ENCODE data around the gene CCDC171. TPM values are rescaled to one million over a fixed set of nuclear protein-coding genes. Genes with fewer than 3 reads are reported as not detected.

The CCDC171 gene
- total RNA-seq, 1 experiment from 2014 or later, result 1.6 TPM

DNA sequence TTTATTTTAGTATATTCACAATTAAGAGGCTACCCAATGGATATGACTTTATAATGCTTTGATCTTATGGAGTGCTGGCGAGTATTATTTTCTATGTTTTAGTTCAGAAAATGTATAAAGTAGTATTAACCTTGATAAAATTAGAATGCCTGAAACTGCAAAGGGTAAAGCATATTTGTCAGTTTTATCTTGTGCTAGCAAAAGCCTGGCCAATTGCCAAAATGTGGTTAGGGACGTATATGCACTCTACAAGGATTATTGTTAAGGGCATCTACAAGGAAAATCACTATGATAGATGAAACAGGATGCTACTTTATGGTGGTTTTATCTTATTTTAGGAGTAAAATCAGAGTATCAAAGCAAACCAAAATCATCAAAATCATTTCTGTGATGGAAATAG is 281.7 kb downstream of the CCDC171 start:
- POLR2A ChIA-PET, result no interaction called here
- no TSS peak for BruUV-seq (replicated peaks)
- intact Hi-C loops (cut with micrococcal nuclease; ENCODE audit: unreplicated experiment), result no loop called here

DNA sequence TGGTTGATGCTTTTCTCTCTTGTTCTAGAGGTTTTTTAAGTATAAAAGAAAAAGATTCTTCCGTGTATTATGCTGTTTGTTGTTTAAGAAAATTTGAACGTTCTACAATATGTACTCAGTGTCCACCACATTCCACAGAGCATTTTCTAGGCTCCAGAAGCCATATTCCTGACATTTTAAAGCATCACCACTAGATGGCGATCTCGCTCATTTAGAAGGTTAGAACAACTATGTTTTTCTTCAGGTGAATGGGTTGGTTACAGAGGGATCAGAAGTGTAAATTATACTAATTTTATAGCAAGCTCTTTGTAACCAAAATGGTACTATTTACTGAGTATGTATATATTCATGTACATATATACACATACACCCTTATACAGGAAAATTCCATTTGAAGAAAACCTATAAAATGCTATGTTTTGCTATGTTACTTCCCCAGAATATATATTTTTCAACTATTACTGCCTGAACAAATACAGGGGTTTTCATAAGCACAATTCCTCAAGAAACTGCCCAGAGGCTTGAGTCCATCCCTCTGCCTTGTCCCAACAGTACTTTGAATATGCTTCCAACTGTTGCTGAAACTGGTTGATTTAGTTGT is 284.3 kb downstream of the CCDC171 start:
- H3K27me3 Mint-ChIP-seq (ENCODE audit: insufficient read depth, unreplicated experiment), result no peaks in the 10 kb centered on the region
- peak in 1 of 2 experiments; percentile 48 for DNase-seq
- intact Hi-C loops (cut with micrococcal nuclease; ENCODE audit: unreplicated experiment), result no loop called here
- POLR2A ChIA-PET, result no interaction called here
- H3K27ac Mint-ChIP-seq (ENCODE audit: unreplicated experiment), result no peak overlapping the region
- TF ChIP-seq, protein P1, sequence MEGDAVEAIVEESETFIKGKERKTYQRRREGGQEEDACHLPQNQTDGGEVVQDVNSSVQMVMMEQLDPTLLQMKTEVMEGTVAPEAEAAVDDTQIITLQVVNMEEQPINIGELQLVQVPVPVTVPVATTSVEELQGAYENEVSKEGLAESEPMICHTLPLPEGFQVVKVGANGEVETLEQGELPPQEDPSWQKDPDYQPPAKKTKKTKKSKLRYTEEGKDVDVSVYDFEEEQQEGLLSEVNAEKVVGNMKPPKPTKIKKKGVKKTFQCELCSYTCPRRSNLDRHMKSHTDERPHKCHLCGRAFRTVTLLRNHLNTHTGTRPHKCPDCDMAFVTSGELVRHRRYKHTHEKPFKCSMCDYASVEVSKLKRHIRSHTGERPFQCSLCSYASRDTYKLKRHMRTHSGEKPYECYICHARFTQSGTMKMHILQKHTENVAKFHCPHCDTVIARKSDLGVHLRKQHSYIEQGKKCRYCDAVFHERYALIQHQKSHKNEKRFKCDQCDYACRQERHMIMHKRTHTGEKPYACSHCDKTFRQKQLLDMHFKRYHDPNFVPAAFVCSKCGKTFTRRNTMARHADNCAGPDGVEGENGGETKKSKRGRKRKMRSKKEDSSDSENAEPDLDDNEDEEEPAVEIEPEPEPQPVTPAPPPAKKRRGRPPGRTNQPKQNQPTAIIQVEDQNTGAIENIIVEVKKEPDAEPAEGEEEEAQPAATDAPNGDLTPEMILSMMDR (IDR thresholded peaks at IDR 0.05; ENCODE audit: insufficient read depth in 1 of 2, low read depth in 1 of 2, low read length in 1 of 2, severe bottlenecking in 1 of 2, unreplicated experiment in 1 of 2), result peak; percentile 43 to 44
- BruUV-seq (replicated peaks), result no TSS peak
- H3K4me1 ChIP-seq, result no peaks in the 10 kb centered on the region
- H3K9me3 Mint-ChIP-seq (ENCODE audit: unreplicated experiment), result no peaks in the 10 kb centered on the region
- no peak overlapping the region for H3K4me3 ChIP-seq (ENCODE audit: low read depth, low read length)
- H3K36me3 Mint-ChIP-seq (ENCODE audit: insufficient read depth, unreplicated experiment), result no peaks in the 10 kb centered on the region
- CTCF ChIA-PET, result no interaction called here
- no peaks in the 10 kb centered on the region for H3K36me3 ChIP-seq (ENCODE audit: control insufficient read depth, insufficient read depth, low read length)
- no peak overlapping the region for H3K4me3 Mint-ChIP-seq (ENCODE audit: unreplicated experiment)
- no peaks in the 10 kb centered on the region for H3K27me3 ChIP-seq (replicated peaks; ENCODE audit: control insufficient read depth, insufficient read depth, low read length)
- H3K9me3 ChIP-seq, result no peaks in the 10 kb centered on the region
- no peaks in the 10 kb centered on the region for H3K4me1 Mint-ChIP-seq (ENCODE audit: low read depth, unreplicated experiment)

More for the DNA sequence above, 281.7 kb downstream of the CCDC171 start:
- DNase-seq, result no peak
- Histone ChIP-seq H3K27me3 (replicated peaks; ENCODE audit: control insufficient read depth, insufficient read depth, low read length) (no peaks in the 10 kb centered on the region), H3K36me3 (ENCODE audit: control insufficient read depth, insufficient read depth, low read length) (no peaks in the 10 kb centered on the region), H3K4me1 (no peaks in the 10 kb centered on the region), H3K4me3 (ENCODE audit: low read depth, low read length) (no peak overlapping the region), H3K9me3 (no peaks in the 10 kb centered on the region)
- CTCF ChIA-PET, result no interaction called here
- Mint-ChIP-seq H3K4me3 (ENCODE audit: unreplicated experiment) (no peak overlapping the region), H3K27me3 (ENCODE audit: insufficient read depth, unreplicated experiment) (no peaks in the 10 kb centered on the region), H3K27ac (ENCODE audit: unreplicated experiment) (no peak overlapping the region), H3K4me1 (ENCODE audit: low read depth, unreplicated experiment) (no peaks in the 10 kb centered on the region), H3K36me3 (ENCODE audit: insufficient read depth, unreplicated experiment) (no peaks in the 10 kb centered on the region), H3K9me3 (ENCODE audit: unreplicated experiment) (no peaks in the 10 kb centered on the region)
- TF ChIP-seq, protein P1 (IDR thresholded peaks at IDR 0.05; ENCODE audit: insufficient read depth in 1 of 2, low read depth in 1 of 2, low read length in 1 of 2, severe bottlenecking in 1 of 2, unreplicated experiment in 1 of 2), result no peak

DNA sequence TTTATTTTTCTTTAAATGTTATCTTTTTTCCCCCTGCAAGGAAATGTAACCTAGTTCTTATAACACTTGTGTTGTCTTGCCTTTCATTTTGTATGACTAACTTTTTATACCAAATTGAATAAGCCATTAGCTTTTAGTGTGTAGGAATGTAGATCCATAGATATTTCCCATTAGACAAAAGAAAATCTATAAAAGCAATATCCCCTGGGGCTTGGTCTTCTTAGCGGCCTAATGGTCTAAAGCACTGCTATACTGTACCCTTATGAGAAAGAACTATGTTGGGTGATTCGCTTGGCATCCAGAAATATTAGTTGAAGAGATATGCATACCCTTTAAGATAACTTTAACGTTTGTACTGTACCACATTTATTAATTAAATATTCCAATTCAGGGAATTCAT is 289.2 kb downstream of the CCDC171 start:
- no peaks in the 10 kb centered on the region for H3K27me3 ChIP-seq (replicated peaks; ENCODE audit: control insufficient read depth, insufficient read depth, low read length)
- Mint-ChIP-seq H3K36me3 (ENCODE audit: insufficient read depth, unreplicated experiment) (no peaks in the 10 kb centered on the region), H3K9me3 (ENCODE audit: unreplicated experiment) (no peaks in the 10 kb centered on the region), H3K4me1 (ENCODE audit: low read depth, unreplicated experiment) (no peaks in the 10 kb centered on the region), H3K4me3 (ENCODE audit: unreplicated experiment) (no peak overlapping the region), H3K27me3 (ENCODE audit: insufficient read depth, unreplicated experiment) (no peaks in the 10 kb centered on the region), H3K27ac (ENCODE audit: unreplicated experiment) (no peak overlapping the region)
- no peaks in the 10 kb centered on the region for H3K36me3 ChIP-seq (ENCODE audit: control insufficient read depth, insufficient read depth, low read length)
- DNase-seq, result no peak
- intact Hi-C loops (cut with micrococcal nuclease; ENCODE audit: unreplicated experiment), result no loop called here
- H3K9me3 ChIP-seq, result no peaks in the 10 kb centered on the region
- CTCF ChIA-PET, result no interaction called here
- H3K4me3 ChIP-seq (ENCODE audit: low read depth, low read length), result no peak overlapping the region
- POLR2A ChIA-PET, result no interaction called here
- BruUV-seq (replicated peaks), result no TSS peak
- H3K4me1 ChIP-seq, result no peaks in the 10 kb centered on the region
- TF ChIP-seq, protein P1 (IDR thresholded peaks at IDR 0.05; ENCODE audit: insufficient read depth in 1 of 2, low read depth in 1 of 2, low read length in 1 of 2, severe bottlenecking in 1 of 2, unreplicated experiment in 1 of 2), result no peak
